HFF-Myc (cell line): ENCODE measurements around the gene ZNF76.
A peak's percentile ranks its signal among the peaks of the same experiment; 100 is the strongest.

Source experiments
- DNase-seq: peaks from one replicate; pipeline ENCODE4 v3.0.0-alpha.2; 2011; ENCODE audit warnings: low read depth; ENCODE audit errors: extremely low read depth
- H3K4me3 ChIP-seq: replicated peaks from 2 replicates; pipeline ENCODE4 v1.5.1; 2011; ENCODE audit warnings: low read depth, mild to moderate bottlenecking, control low read depth, low read length
- TF ChIP-seq, protein P1 (sequence below): IDR thresholded peaks from 2 replicates; pipeline ENCODE4 v1.5.1; 2012; ENCODE audit warnings: mild to moderate bottlenecking, low read depth, low read length, control low read depth; ENCODE audit errors: missing control alignments

Gene ZNF76

DNA sequence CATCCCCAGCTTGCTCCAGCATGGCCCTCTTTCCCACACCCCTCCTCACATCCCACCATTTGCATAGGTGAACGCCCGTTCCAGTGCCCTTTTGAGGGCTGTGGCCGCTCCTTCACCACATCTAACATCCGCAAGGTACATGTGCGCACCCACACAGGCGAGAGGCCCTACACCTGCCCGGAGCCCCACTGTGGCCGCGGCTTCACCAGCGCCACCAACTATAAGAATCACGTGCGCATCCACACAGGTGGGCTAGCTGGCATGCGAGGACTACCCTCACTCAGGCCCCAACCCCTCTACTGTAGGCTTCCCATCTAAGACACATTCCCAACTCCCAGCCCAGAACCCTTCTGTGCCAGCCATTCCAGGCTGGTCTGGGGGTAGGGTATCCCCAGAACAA lies 32.0 kb downstream of the ZNF76 start:
- TF ChIP-seq, protein P1, sequence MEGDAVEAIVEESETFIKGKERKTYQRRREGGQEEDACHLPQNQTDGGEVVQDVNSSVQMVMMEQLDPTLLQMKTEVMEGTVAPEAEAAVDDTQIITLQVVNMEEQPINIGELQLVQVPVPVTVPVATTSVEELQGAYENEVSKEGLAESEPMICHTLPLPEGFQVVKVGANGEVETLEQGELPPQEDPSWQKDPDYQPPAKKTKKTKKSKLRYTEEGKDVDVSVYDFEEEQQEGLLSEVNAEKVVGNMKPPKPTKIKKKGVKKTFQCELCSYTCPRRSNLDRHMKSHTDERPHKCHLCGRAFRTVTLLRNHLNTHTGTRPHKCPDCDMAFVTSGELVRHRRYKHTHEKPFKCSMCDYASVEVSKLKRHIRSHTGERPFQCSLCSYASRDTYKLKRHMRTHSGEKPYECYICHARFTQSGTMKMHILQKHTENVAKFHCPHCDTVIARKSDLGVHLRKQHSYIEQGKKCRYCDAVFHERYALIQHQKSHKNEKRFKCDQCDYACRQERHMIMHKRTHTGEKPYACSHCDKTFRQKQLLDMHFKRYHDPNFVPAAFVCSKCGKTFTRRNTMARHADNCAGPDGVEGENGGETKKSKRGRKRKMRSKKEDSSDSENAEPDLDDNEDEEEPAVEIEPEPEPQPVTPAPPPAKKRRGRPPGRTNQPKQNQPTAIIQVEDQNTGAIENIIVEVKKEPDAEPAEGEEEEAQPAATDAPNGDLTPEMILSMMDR = no peak
- no peak overlapping the region for H3K4me3 ChIP-seq
- no peak for DNase-seq

DNA sequence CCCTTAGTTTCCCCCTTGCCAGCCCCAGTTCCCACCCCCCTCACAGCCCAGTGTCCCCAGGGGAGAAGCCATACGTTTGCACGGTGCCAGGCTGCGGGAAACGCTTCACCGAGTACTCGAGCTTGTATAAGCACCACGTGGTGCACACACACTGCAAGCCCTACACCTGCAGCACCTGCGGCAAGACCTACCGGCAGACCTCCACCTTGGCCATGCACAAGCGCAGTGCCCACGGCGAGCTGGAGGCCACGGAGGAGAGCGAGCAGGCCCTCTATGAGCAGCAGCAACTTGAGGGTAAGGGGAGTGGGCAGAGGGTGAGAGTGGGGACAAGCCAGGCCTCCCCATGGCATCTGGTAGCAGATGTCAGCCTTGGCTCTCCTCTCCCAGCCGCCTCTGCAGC lies 33.0 kb downstream of the ZNF76 start:
- TF ChIP-seq, protein P1 = no peak
- no peak for DNase-seq
- H3K4me3 ChIP-seq = no peak overlapping the region

DNA sequence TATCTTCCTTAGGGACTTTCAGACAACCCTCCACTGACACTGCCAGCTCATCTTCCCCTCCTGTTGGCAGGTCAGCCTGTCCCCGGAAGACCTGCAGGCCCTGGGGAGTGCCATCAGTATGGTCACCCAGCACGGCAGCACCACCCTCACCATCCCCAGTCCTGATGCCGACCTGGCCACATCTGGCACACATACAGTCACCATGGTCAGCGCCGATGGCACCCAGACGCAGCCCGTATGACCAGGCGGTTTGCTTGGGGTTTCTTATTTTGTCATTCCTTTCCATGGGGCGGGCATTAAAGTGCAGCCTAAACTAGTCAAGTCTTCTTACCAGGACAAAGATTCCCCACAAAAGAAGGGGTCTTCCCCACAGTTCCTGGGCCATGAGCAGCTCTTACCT lies 34.1 kb downstream of the ZNF76 start:
- TF ChIP-seq, protein P1 = no peak
- DNase-seq = no peak
- no peak overlapping the region for H3K4me3 ChIP-seq

DNA sequence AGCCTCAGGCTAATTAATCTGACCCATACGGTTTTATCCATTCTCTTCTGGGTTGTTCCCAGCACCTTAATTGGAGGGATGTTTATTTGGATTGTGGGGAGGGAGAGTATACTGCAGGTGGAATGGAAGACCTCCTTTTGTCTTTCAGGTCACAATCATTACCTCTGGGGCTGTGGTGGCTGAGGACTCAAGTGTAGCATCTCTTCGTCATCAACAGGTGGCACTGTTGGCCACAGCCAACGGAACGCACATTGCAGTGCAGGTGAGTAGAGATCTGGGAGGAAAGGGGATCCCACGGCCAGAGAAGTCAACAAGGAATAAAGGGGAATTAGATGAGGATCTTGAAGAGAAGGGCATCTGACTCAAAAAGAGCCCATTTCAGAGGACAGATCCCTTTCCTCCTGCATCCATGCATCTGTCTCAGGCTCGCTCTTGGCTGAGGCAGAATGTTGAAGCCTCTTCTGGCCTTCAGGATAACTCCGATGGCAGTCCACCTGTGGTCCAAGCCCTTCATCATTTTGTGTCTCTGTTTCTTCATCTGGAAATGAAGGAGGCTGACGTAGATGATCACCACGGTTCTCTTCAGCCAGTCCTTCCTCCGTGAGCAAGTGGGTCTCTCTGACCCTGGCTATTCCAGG lies 34.9 kb downstream of the ZNF76 start:
- TF ChIP-seq, protein P1 = peak; percentile 83
- no peak for DNase-seq
- H3K4me3 ChIP-seq = no peak overlapping the region

DNA sequence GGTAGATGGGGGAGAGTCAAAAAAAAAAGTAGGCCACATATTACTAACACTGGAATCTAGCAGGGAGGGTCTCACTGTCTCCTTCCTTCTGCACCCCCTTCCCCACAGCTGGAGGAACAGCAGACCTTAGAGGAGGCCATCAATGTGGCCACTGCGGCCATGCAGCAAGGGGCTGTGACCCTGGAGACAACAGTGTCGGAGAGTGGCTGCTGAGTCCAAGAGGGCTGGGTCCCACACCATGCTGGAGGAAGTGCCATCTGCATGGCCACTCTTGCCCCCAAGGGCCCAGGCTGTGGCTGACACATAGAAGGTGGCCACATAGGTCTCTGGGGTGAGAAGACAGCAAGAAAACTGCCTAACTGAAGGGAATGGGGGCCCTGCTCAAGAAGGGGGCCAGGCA lies 35.5 kb downstream of the ZNF76 start:
- no peak overlapping the region for H3K4me3 ChIP-seq
- no peak for DNase-seq
- TF ChIP-seq, protein P1 = no peak

DNA sequence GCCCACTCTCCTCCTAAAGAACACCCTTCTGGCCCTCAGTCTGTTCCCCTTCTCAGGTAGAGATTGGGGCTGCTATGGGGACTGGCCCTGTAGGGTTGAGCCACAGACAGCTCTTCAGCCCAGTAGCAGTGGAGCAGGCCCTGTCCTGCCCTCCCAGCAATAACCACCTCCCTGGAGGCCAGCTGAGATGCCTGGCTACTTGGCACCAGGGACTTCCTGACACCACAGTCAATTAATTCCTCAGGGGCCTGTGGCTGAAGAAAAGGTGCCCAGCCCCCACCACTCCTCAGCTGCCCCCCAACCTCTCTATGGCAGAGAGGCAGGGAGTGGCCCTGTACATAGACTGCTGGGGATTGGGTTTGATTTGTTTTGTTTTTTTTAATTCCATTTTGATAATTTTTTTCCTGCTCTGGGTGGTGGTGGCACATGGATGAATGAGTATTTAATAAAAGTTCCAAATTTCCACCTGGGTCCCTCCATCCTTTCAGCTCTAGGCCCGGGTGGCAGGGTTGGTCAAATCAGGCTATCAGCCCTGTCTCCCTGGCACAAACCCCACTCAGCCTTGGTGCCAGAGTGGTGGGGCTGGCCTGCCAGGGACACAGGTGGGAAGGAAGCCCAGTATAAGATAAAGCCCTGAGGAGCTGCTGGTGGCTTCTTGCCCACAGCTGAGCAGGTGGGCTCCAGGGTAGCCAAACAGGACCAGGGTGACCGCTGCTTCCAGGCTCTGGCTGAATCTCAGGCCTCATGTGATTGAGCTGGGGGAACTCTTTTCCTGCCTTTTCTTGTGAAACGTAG lies 36.2 kb downstream of the ZNF76 start:
- H3K4me3 ChIP-seq = no peak overlapping the region
- no peak for DNase-seq

More for the DNA sequence above, 36.2 kb downstream of the ZNF76 start:
- TF ChIP-seq, protein P1 = no peak
